Testis (tissue), 3 donors: Measurements from ENCODE around the gene EFNA1. TPM values are rescaled to one million over a fixed set of nuclear protein-coding genes. Genes with fewer than 3 reads are reported as not detected.

ENCODE experiments used
- DNase-seq: peaks from one replicate; pipeline ENCODE4 v3.0.0-alpha.2; 2019
- H3K27ac ChIP-seq, 2 donors: fragments of 200-600 bp; sonication (generic); one replicate each; pipeline ENCODE4 v1.5.1; 2019
- H3K27me3 ChIP-seq: fragments of 200-600 bp; sonication (generic); one replicate; pipeline ENCODE4 v1.5.1; 2019
- H3K36me3 ChIP-seq: fragments of 200-600 bp; sonication (generic); one replicate; pipeline ENCODE4 v1.5.1; 2017; ENCODE audit warnings: low read depth; ENCODE audit errors: missing control alignments
- H3K4me1 ChIP-seq: fragments of 200-600 bp; sonication (generic); one replicate; pipeline ENCODE4 v1.5.1; 2019
- H3K4me3 ChIP-seq, 2 donors: fragments of 200-600 bp; sonication (generic); one replicate each; pipeline ENCODE4 v1.5.1; 2017 to 2019
- H3K9me3 ChIP-seq: fragments of 200-600 bp; sonication (generic); one replicate; pipeline ENCODE4 v1.5.1; 2017
- CTCF ChIP-seq, 3 experiments: fragments of 450-650 bp in 2 of 3; fragments of 200-600 bp in 1 of 3; sonication (generic) in 1 of 3; IDR thresholded peaks; one replicate each; pipeline ENCODE4 v1.5.1; 2016 to 2019; ENCODE audit warnings: antibody characterized with exemption in 3 of 3, mild to moderate bottlenecking in 2 of 3, moderate library complexity in 1 of 3
- POLR2A ChIP-seq: fragments of 450-650 bp; IDR thresholded peaks from one replicate; pipeline ENCODE4 v1.6.1; 2017; ENCODE audit warnings: antibody characterized with exemption, mild to moderate bottlenecking, moderate library complexity
- WGBS, 2 donors: methylation state at CpG; one replicate each; pipeline ENCODE4 v1.1.5; 2018; 5-methylcytosine and 5-hydroxymethylcytosine counted together
- intact Hi-C: fragments of 100-400 bp; cut with DNase I; formaldehyde crosslinking; loops from one replicate; pipeline ENCODE4 v1.15.1; 2023; ENCODE audit warnings: low total_unique reads
- polyA plus RNA-seq: library from polyadenylated mRNA; stranded (reverse); fragments of 350-450 nt; fragmentation: Illumina TruSeq; extraction: RNeasy Lipid Tissue Mini Kit (QIAGEN cat#74804); gene quantifications from one replicate; pipeline ENCODE4 v1.2.3, GENCODE V29; 2014; ENCODE audit warnings: low read depth, low replicate concordance; ENCODE audit not compliant: insufficient read depth
- total RNA-seq, 2 donors: library from RNA; depleted of rRNA; stranded (reverse); fragments of >200 nt; gene quantifications; one replicate each; pipeline ENCODE4 v1.2.3, GENCODE V29; 2016

Gene EFNA1
- total and polyA plus RNA-seq, 3 donors from 2014 or later, result 13.0 to 14.5 (median 13.1) TPM

- H3K27ac ChIP-seq, result no peak overlapping the region
- peak; percentile 84 for DNase-seq
- TF ChIP-seq POLR2A (no peak), CTCF (IDR thresholded peaks at IDR 0.05) (peak; percentile 97 to 100 (median 98))
- peak overlapping the region in 1 of 2 donors; percentile 71 for H3K4me3 ChIP-seq
- peaks cover 25% of the 10 kb centered on the region for H3K4me1 ChIP-seq
- WGBS, 2 donors, result 19 to 50% methylated on average over 7 to 17 of the region's 24 CpGs
- no peaks in the 10 kb centered on the region for H3K27me3 ChIP-seq
- no peaks in the 10 kb centered on the region for H3K36me3 ChIP-seq
- no peaks in the 10 kb centered on the region for H3K9me3 ChIP-seq
- intact Hi-C loops, result no loop called here
Measured at GRCh38 chr1:155086128-155086741, 41.4 kb upstream of the EFNA1 start.

- no peaks in the 10 kb centered on the region for H3K36me3 ChIP-seq
- WGBS, 2 donors, result 53 to 58% methylated on average over 7 to 8 of the region's 8 CpGs
- H3K4me1 ChIP-seq, result peaks cover 21% of the 10 kb centered on the region
- no peak overlapping the region for H3K4me3 ChIP-seq
- no peak for TF ChIP-seq POLR2A
- no peak for TF ChIP-seq CTCF (IDR thresholded peaks at IDR 0.05)
- H3K9me3 ChIP-seq, result no peaks in the 10 kb centered on the region
- DNase-seq, result no peak
- intact Hi-C loops, result no loop called here
- H3K27me3 ChIP-seq, result no peaks in the 10 kb centered on the region
- no peak overlapping the region for H3K27ac ChIP-seq
Measured at GRCh38 chr1:155086856-155087535, 40.7 kb upstream of the EFNA1 start.

GRCh38 chr1:155091071-155092051, 36.3 kb upstream of the EFNA1 start:
- Histone ChIP-seq H3K36me3 (no peaks in the 10 kb centered on the region), H3K27me3 (no peaks in the 10 kb centered on the region), H3K4me1 (peaks cover 14% of the 10 kb centered on the region), H3K27ac (no peak overlapping the region), H3K4me3 (no peak overlapping the region), H3K9me3 (no peaks in the 10 kb centered on the region)
- DNase-seq, result peak; percentile 86
- intact Hi-C loops, result loop anchor here (5.0 kb wide), 1 partner anchor 76 kb away; no protein-coding TSS in a partner anchor
- 19 to 21% methylated on average over 19 to 29 of the region's 29 CpGs for WGBS, 2 donors
- TF ChIP-seq CTCF (IDR thresholded peaks at IDR 0.05) (peak; percentile 94 to 99 (median 98)), POLR2A (no peak)

- no peak overlapping the region for H3K27ac ChIP-seq
- H3K4me3 ChIP-seq, result no peak overlapping the region
- no peaks in the 10 kb centered on the region for H3K27me3 ChIP-seq
- no peak for DNase-seq
- no peak for TF ChIP-seq POLR2A
- no peak for TF ChIP-seq CTCF (IDR thresholded peaks at IDR 0.05)
- peaks cover 8% of the 10 kb centered on the region for H3K4me1 ChIP-seq
- WGBS, 2 donors, result 72 to 78% methylated on average over 4 to 6 of the region's 6 CpGs
- H3K9me3 ChIP-seq, result no peaks in the 10 kb centered on the region
- no peaks in the 10 kb centered on the region for H3K36me3 ChIP-seq
- intact Hi-C loops, result loop anchor here (5.0 kb wide), 1 partner anchor 75 kb away; no protein-coding TSS in a partner anchor
Measured at GRCh38 chr1:155092131-155092530, 35.5 kb upstream of the EFNA1 start.
